HG02870 (cell line): ENCODE results near the gene LIN28B.

Source experiments
- ATAC-seq: cut with Tn5 transposase; IDR thresholded peaks from one replicate; pipeline ENCODE4 v1.9.1; 2021; ENCODE audit warnings: mild to moderate bottlenecking, moderate library complexity; ENCODE audit not compliant: unreplicated experiment

Gene LIN28B

DNA sequence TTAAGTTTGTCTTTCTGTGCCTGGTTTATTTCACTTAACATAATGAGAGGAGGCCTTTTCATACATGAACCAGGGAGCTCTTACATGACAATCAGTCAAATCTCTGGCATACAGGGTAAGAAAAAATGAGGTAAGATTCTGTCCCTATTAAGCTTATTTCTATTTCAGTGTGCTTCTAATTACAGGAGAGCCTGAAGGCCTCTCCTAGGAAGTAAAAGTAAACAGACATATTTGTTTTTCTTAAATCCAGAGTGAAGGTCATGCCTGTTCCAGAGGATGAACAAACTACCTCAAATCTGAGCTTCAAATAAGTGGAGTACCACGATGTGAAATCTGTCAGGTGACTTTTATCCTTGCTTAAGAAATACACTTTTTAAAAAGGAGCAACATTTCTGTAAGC is 150.3 kb downstream of the LIN28B start:
- no peak for ATAC-seq

DNA sequence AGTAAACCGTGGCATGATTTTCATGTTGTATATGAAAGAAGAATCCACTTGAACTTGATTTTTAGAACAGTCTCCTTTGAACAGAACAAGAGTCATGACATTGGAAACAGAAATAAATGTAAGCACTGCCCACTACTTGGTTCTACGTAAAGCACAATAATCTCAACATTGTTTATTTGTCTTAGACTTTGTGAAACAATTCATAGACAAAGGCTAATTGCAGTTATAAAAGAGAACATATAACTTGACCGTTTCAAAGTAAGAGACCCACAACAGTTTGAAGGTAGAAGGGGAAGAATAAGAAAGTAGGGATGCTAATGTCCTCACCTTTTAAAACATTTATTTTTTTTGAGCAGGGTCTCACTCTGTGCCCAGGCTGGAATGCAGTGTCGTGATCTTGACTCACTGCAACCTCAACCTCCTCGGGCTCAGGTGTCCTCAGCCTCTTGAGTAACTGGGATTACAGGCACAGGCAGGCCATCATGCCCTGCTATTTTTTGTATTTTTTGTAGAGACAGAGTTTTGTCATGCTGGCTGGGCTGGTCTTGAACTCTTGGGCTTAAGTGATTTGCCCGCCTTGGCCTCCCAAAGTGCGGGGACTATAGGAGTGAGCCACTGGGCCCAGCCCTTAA is 151.8 kb downstream of the LIN28B start:
- no peak for ATAC-seq

- peak; percentile 51 for ATAC-seq
Measured at GRCh38 chr6:105109955-105110895, 153.3 kb downstream of the LIN28B start.

GRCh38 chr6:105111105-105111504 is 154.2 kb downstream of the LIN28B start:
- ATAC-seq: no peak

GRCh38 chr6:105111871-105112270 is 155.0 kb downstream of the LIN28B start:
- ATAC-seq: no peak

- ATAC-seq: no peak
Measured at GRCh38 chr6:105112577-105112976, 155.7 kb downstream of the LIN28B start.

GRCh38 chr6:105113422-105113821 is 156.5 kb downstream of the LIN28B start:
- ATAC-seq: no peak

DNA sequence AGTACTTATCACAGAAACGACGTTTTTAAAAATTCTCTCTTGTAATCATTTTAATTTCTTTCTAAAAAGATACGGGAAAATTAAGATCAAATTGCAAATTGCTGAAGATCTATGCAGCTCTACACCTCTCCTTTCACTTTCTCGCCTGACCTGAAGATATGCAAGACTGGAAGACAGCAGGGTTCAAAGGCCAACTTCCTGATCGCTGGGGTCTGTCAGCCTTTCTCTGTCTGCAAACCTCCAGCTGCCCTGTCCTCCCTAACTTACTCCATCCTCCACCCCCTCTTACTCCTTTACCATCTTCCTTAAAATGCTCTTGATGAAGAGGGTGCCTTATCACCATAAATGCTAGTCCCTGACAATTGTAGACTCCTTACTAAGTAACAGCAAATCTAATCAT is 159.2 kb downstream of the LIN28B start:
- ATAC-seq: no peak

DNA sequence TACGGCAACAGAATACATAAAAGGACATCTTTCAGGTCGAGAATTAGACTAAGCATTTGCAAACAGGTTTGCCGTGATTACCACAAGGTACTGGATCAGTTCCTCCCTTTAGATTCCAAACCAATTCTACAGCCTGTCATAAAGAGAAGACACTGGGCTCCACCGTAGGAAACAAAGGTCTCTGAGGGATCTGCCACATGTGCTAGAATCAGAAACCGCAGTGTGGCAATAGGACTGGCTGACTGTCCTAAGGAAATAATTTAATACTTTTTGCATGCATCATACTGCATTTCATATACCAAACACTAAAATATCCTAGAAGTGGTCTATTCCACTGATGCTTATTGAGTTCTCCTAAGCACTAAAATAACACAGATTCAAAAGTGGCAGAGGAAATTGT is 163.7 kb downstream of the LIN28B start:
- no peak for ATAC-seq

GRCh38 chr6:105121981-105122380 is 165.1 kb downstream of the LIN28B start:
- no peak for ATAC-seq

- no peak for ATAC-seq
Measured at GRCh38 chr6:105122717-105123116, 165.8 kb downstream of the LIN28B start.
